ENCODE measurements around the gene GLT6D1.

GRCh38 chr9:135590486-135591079, 48.8 kb downstream of the GLT6D1 start:
- TF ChIP-seq CTCF (IDR thresholded peaks at IDR 0.05) (no peak), POLR2A (IDR thresholded peaks at IDR 0.05) (no peak)

All from suprapubic skin (tissue), 3 donors.